DND-41 (cell line): ENCODE measurements around the gene DNMT1.

ENCODE experiments used
- CTCF ChIP-seq: IDR thresholded peaks from 2 replicates; pipeline ENCODE4 v1.5.1; 2012; ENCODE audit warnings: borderline replicate concordance, low read length, moderate library complexity, mild to moderate bottlenecking; ENCODE audit not compliant: poor library complexity, severe bottlenecking; ENCODE audit errors: extremely low read depth
- EZH2 ChIP-seq: IDR thresholded peaks from 3 replicates; pipeline ENCODE4 v1.6.1; 2012; ENCODE audit warnings: borderline replicate concordance, low read depth, mild to moderate bottlenecking, moderate library complexity, low read length, inconsistent platforms; ENCODE audit not compliant: severe bottlenecking

DNA sequence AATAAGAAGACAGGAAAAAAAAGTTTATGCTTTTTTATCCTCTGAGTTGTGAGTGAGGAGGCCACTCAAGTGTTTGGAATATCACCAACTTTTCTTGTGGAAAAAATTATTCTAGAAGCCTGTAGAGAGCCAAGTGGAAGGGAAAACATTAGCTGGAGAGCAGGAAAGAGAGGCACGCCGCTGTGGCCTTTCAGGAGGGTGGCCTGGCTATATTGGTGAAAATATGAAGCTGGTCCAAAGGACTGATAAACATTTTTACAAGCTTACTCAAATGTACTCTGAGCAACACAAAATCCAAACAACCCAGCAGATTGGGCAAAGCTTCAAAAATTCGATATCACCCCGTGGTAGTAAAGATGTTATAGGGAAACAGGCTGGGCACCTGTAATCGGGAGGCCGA lies 72.7 kb downstream of the DNMT1 start:
- TF ChIP-seq CTCF: no peak
- TF ChIP-seq EZH2: no peak
